SK-N-MC (cell line): Measurements from ENCODE around the gene THOC7.

ENCODE experiments used
- EZH2 ChIP-seq: fragments of 200-600 bp; sonication (generic); IDR thresholded peaks from one replicate; pipeline ENCODE4 v1.6.1; 2017; ENCODE audit warnings: antibody characterized with exemption
- POLR2AphosphoS5 ChIP-seq: IDR thresholded peaks from 2 replicates; pipeline ENCODE4 v1.6.1; 2012; ENCODE audit warnings: mild to moderate bottlenecking, low read depth, low read length, borderline replicate concordance

DNA sequence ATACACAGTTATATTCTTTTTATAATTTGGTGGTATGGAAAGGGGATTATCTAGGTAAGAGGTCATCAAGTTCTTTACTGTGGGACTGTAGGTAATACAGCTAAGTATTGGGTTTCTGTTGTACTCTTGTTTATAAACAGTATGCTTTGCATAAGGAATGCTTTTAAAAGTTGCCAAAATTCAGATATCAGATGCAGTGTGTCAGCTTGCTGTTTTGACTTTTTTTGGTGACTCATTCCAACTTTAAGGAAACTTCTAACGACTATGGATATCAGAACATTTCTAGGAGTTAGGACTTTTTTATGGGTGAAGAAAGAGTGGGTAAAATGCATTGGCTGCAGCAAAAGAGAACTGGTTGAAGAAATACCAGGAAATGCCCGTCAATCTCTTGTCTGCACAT is 45.8 kb upstream of the THOC7 start:
- no peak for TF ChIP-seq EZH2
- TF ChIP-seq POLR2AphosphoS5: no peak
